Stimulated activated CD4-positive, alpha-beta T cell treated with anti-CD3 and anti-CD28 coated beads, Interleukin-1b, Interleukin-23, amount 100 ng/mL, for 1 hour (primary cell): ENCODE measurements around the gene FOLR1.
"Not testable (repeated sequence)": the region's sequence is repeated elsewhere in the genome, so short reads cannot be mapped to it uniquely, and the experiment has no call there.

ENCODE experiments used
- DNase-seq, 2 donors: peaks; one replicate each; pipeline ENCODE4 v3.0.0-alpha.2; 2020; ENCODE audit warnings: low read depth in 2 of 2

FOLR1 gene

GRCh38 chr11:72181553-72181958 lies 10.4 kb upstream of the FOLR1 start:
- DNase-seq: not testable (repeated sequence)

GRCh38 chr11:72188267-72188666 lies 3.7 kb upstream of the FOLR1 start:
- DNase-seq: no peak

GRCh38 chr11:72189455-72190250 lies 2.3 kb upstream of the FOLR1 start:
- no peak for DNase-seq

GRCh38 chr11:72190631-72191071 lies 1.3 kb upstream of the FOLR1 start:
- no peak for DNase-seq

GRCh38 chr11:72195518-72196270 lies 3.8 kb downstream of the FOLR1 start:
- DNase-seq: no peak

GRCh38 chr11:72201445-72201844 lies 9.5 kb downstream of the FOLR1 start:
- not testable (repeated sequence) for DNase-seq

GRCh38 chr11:72202571-72202970 lies 10.6 kb downstream of the FOLR1 start:
- DNase-seq: no peak

GRCh38 chr11:72203163-72203562 lies 11.2 kb downstream of the FOLR1 start:
- DNase-seq: no peak

- DNase-seq: no peak
Observed at GRCh38 chr11:72204886-72205285, 12.9 kb downstream of the FOLR1 start.

GRCh38 chr11:72206794-72207193 lies 14.9 kb downstream of the FOLR1 start:
- DNase-seq: not testable (repeated sequence)

GRCh38 chr11:72208281-72208680 lies 16.3 kb downstream of the FOLR1 start:
- no peak for DNase-seq

GRCh38 chr11:72209101-72209500 lies 17.2 kb downstream of the FOLR1 start:
- DNase-seq: no peak

- DNase-seq: no peak
Observed at GRCh38 chr11:72216638-72217037, 24.7 kb downstream of the FOLR1 start, which contains the start of gene FOLR2. Gene FOLR2 (plus strand): TSS chr11:72216794. CDS start chr11:72218585, 1,791 bp downstream.

- DNase-seq: no peak
Observed at GRCh38 chr11:72217841-72218240, 25.9 kb downstream of the FOLR1 start.

GRCh38 chr11:72218251-72218745 lies 26.4 kb downstream of the FOLR1 start:
- no peak for DNase-seq

GRCh38 chr11:72220696-72221363 lies 28.9 kb downstream of the FOLR1 start:
- DNase-seq: no peak

GRCh38 chr11:72221386-72222075 lies 29.6 kb downstream of the FOLR1 start:
- DNase-seq: no peak

- DNase-seq: no peak
Observed at GRCh38 chr11:72222106-72222891, 30.4 kb downstream of the FOLR1 start.

- peak; percentile 86 to 88 for DNase-seq
Observed at GRCh38 chr11:72222907-72223614, 31.1 kb downstream of the FOLR1 start.
